SHP77 treated with DMSO at 0.1 percent for 48 hours (cell line): Measurements from ENCODE around the gene LOXL3.
"Not testable (repeated sequence)": the region's sequence is repeated elsewhere in the genome, so short reads cannot be mapped to it uniquely, and the experiment has no call there.

Source experiments
- DNase-seq: peaks from one replicate; lab custom pipeline; 2025; lab: John Stamatoyannopoulos, UW

Gene LOXL3

GRCh38 chr2:74488643-74489481 lies 64.9 kb downstream of the LOXL3 start:
- no peak for DNase-seq

GRCh38 chr2:74486141-74486540 lies 67.6 kb downstream of the LOXL3 start:
- no peak for DNase-seq

GRCh38 chr2:74483675-74484164 lies 70.0 kb downstream of the LOXL3 start:
- DNase-seq, result not testable (repeated sequence)

DNA sequence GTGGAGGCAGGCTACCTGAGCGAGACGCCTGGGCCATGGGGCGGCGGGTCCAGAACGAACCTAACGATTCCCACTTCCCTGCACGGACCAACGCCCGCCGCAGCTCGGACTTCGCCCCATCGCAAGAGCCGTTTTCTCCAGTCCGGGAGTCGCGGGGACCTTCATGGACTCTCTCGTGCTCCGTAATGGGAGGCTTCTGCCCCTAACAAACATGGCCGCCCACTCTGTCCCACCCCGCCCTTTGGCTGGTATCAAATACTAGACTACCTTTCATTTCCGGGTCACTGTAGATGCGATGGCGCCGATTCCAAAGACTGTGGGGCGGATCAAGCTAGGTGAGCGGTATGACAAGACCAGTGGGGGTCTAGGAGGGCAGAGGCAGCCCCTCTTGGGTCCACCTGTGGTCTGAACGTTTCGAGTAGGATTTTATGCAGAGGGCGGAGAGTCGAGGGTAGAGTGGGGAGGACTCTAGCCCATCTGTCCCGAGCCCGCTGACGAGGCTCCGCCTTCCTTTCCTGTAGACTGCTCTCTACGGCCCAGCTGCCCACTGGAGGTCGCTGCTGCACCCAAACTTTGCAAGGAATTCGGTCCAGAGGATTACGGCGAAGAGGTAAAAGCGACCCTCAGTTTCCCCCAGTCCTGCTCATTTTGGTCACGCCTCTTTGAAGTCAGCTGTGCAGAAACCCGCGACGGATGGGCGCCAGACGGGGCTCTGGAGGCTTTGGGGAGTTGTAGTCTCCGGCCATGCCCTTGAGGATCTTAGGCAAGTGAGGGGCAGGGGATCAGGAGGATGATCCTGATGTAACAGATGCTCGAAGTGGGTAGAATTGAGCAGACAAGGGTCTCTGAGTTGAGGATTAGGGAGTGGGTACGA lies 70.7 kb downstream of the LOXL3 start, which contains the start of the genes CCDC142 and TTC31:
Gene CCDC142, minus strand, starts transcription at position 198 of the 874 bp plus-strand sequence. Its CDS starts 161 bp downstream, at position 37.
Gene TTC31, plus strand, starts transcription at position 281 of the 874 bp plus-strand sequence. Its CDS starts 15 bp downstream, at position 296.
- peak; percentile 95 for DNase-seq
